ENCODE measurements around the gene VEGFA.
A peak's percentile ranks its signal among the peaks of the same experiment; 100 is the strongest.

VEGFA gene

DNA sequence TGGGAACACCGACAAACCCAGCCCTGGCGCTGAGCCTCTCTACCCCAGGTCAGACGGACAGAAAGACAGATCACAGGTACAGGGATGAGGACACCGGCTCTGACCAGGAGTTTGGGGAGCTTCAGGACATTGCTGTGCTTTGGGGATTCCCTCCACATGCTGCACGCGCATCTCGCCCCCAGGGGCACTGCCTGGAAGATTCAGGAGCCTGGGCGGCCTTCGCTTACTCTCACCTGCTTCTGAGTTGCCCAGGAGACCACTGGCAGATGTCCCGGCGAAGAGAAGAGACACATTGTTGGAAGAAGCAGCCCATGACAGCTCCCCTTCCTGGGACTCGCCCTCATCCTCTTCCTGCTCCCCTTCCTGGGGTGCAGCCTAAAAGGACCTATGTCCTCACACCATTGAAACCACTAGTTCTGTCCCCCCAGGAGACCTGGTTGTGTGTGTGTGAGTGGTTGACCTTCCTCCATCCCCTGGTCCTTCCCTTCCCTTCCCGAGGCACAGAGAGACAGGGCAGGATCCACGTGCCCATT is 15.3 kb downstream of the VEGFA start:
- no peak for DNase-seq (ENCODE audit: low spot score)

GRCh38 chr6:43785904-43786303 is 15.9 kb downstream of the VEGFA start:
- no peak for DNase-seq (ENCODE audit: low spot score)

- DNase-seq (ENCODE audit: low spot score): no peak
These were observed 16.8 kb downstream of the VEGFA start for GRCh38 chr6:43786664-43787329.

DNA sequence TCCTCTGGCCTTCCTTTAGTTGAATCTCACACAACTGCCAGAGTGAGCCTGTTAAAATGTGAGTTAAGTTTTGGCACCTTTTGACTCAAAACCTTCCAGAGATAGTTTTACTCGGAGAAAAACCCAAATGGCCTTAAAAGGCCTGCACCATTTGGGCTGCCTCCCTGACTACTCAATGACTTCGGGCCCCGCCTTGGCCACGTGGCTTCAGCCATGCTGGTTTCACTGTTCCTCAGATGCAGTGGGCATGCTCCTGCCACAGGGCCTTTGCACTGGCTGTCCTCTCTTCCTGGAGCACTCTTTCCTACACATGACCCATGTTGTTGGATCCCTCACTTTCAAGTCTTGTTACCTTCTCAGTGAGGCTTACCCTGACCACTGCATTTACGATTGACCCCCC is 18.3 kb downstream of the VEGFA start:
- no peak for DNase-seq (ENCODE audit: low spot score)

- no peak for DNase-seq (ENCODE audit: low spot score)
These were observed 19.4 kb downstream of the VEGFA start for GRCh38 chr6:43789447-43789846.

GRCh38 chr6:43790031-43790430 is 20.0 kb downstream of the VEGFA start:
- no peak for DNase-seq (ENCODE audit: low spot score)

DNA sequence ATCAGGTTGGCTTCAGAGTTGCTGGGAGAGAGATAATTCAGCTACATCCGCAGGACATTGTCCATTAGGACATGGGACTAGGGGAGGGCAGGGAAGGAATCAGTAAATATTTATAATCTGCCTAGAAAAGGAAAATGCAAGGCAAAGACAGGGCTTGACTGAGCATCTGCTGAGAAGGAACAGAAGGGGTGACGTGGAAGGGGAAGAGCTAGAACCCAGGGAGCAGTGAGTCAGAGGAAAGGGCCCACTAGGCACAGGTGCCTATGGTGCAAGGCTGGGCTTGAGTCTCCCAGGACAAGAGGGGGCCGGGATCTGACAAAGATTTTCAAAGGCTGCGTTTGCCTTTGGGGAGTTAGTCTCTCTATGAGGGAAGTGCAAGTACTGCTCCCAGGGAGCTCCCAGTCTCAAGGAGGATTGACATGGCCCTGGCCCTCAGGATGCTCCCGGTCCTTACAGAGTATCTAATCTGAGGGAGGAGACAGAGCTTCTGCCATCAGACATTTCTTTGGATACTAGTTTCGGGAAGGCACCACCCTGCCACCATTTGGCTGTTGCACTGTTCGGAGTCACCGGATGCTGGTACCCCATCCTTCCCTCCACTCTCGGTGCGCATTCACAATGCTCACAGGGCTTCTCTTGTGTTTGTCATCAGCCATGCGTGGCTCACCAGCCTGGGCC is 21.9 kb downstream of the VEGFA start:
- no peak for DNase-seq (ENCODE audit: low spot score)

- DNase-seq (ENCODE audit: low spot score): no peak
These were observed 23.3 kb downstream of the VEGFA start for GRCh38 chr6:43793154-43793874.

DNA sequence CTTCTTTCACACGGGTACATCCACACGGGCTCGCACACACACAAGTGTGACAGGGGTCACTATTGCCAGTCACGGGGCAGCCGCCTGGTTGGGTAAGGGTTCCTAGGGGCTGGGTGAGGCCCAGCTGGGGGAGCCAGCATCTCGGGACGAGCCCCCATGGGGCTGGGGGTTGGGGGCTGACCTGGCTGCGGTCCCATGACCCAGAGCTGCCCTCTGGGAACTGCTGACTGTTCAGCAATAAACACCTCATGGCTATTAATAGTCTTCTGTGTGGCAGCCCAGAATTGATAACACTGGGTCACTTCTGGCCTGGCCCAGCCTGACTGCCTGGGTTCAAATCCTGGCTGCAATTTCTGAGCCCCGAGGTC is 23.8 kb downstream of the VEGFA start:
- DNase-seq (ENCODE audit: low spot score): no peak

DNA sequence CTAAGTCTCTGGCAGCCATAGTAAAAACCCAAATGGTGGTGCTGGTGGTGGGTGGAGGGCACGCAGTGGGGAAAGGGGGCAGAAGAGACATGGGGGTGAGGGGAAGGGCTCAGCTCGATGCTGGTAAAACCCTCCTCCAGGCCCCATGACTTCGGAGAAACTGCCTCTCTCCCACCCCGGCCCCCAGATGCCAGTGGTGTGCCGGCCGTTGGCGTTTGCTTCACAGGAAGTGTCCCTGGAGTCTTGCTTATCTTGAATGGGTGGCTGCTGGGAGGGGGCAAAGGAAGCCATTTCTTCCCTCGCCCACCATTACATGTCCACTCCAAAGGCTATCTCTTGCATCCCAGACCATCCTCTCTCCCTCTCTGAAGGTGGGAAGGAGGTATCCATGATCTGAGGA is 25.4 kb downstream of the VEGFA start:
- DNase-seq (ENCODE audit: low spot score): no peak

DNA sequence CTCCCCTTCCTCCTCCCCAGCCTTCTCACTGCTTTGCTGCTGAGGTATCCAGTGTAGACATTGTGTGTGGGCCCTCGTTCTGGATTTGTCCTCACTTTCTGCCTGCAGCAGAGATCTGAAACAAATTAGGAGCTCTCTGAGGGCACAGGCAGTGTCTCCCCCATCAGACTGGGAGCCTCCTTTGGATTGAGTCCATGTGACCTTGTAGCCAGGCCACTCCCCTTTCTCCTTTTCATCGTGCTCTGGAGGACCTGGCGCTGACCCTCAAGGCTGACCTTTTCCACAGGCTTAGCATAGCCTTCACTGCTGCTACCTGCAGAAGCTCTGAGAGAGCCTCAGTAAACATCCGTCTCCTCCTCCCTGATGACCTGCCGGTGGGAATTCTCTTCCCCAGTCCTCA is 26.2 kb downstream of the VEGFA start:
- no peak for DNase-seq (ENCODE audit: low spot score)

DNA sequence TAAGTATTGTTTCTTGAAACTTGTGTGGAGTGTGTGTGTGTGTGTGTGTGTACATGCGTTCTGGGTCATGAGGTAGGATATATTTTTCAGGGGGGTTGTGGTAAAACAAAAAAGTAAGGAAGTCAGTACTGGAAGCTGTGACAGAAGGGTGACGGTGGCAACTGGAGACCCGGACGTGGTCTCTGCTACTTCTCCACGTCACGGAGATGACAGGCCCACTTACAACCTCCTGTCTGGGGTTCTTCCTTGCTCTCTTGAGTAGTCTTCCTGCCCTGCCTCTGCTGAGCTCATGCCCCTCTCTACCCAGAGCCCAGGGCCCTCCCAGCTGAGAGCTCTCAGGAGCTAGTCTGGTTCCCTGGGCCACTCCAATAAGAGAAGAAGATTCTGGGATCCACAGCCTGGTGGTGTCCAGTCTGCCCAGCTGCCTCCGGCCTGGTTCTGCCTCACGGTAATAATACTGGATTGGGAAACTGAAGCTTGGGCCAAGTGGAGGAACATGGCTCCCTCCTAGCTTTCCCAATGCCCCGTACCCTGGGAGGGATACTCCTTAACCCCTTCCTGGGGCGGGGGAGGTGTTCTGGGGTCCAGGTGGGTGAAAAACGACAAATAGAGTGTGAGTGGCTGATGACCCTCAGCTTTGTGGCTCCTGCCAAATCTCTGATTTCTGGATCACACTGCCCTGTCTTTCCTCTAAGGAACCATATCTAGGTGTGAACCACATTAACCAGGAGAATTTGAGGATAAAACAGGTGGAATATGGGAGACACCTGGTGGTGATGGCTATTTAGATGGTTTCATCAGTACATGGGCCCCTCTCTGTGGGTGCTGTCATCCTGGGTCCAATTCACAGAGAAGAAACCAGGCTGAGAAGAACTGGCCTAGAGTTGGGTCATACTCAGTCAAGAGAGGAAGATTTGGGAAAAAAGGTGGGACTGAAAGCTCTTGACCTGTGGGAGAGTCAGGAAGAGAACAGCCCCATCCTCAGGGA is 27.2 kb downstream of the VEGFA start:
- no peak for DNase-seq (ENCODE audit: low spot score)

GRCh38 chr6:43797919-43798318 is 27.9 kb downstream of the VEGFA start:
- no peak for DNase-seq (ENCODE audit: low spot score)

DNA sequence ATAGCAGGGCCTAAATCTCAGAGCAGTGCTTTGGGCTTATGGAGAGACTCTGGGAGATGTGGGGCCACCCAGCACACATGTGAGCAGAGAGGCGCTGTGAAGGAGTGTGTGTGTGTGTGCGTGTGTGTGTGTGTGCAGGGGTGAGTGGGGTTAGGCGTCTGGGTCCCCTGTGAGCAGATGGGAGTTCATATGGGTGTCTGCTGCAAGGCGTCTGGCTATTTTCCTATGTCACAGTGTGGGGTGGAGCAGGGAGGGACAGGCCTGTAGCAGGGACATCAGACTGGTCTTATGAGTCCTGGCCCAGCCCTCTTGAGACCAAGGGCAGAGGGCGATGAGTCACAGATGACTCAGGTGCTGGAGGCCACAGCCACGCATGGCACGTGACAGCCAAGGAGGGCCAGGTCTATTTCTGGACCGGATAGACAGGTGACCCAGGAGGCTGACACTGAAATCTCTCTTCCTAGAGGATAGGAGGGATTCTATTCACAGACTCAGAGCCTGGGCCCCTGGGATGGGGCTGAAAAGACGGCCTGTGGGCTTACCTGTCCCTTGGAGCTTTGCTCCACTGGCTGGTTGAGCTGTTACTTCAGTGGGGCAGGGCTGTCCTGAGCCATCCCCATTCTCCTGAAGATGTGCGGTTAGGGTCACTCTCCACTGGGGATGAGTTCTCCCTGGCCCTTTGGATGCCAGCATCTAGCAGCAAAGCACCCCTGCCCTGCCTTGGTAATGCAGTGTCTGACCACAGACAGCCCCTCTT is 28.9 kb downstream of the VEGFA start:
- peak; percentile 75 for DNase-seq (ENCODE audit: low spot score)

GRCh38 chr6:43799551-43800297 is 29.7 kb downstream of the VEGFA start:
- peak; percentile 22 for DNase-seq (ENCODE audit: low spot score)

DNA sequence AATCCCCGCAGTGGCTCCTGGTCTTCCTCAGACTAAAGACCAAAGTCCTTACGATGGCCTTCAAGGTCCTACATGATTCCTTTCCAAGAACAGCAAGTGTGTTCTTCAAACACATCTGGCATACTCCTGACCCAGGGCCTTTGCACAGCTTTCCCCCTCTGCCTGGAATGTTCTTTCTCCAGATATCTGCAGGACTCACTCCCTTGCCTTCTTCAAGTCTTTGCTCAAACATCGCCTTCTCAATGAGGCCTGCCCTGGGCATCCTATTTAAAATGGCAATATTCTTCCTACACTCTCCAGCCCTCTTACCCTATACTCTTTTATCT is 30.2 kb downstream of the VEGFA start:
- no peak for DNase-seq (ENCODE audit: low spot score)

DNA sequence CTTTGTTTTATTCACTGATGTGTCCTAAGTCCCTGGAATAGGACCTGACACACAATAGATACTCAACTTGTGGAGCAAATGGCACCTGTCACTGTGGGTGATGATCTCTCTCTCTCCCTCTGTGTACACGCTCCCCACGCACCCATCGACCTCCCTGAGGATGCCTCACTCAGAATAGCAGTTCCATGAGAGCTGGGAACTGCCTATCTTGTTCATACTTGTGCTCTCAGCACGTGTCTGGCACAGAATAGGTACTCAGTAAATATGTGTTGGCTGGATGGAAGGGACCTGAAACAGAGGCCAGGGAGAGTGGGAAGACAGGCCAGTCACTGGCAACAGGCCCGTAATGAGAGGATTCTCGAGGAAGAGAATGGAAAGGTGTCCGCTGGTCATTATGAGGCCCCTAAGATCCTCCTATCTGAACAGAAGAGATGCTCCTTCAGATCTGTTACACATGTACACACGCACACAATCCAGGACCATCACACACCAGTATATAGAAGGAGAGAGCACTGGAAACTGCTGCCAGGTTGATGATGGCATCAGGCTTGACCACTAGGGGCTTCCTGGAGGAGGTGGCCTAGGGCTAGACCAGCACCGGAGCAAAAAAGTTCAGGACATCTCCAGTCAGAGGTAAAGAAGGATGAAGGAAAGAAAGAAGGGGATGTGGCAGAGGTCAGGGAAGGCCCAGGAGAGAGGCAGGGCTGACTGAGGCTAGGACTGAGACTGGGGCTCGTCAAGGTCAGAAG is 30.9 kb downstream of the VEGFA start:
- no peak for DNase-seq (ENCODE audit: low spot score)

GRCh38 chr6:43801495-43802181 is 31.6 kb downstream of the VEGFA start:
- DNase-seq (ENCODE audit: low spot score): no peak
